CD4-positive, alpha-beta T cell treated with Interleukin-2 at 100 ng/mL for 4 hours (primary cell): ENCODE results near the gene SMARCC2.
A peak's percentile ranks its signal among the peaks of the same experiment; 100 is the strongest.

Experiments
- DNase-seq: peaks from one replicate; pipeline ENCODE4 v3.0.0-alpha.2; 2020; ENCODE audit warnings: low spot score

SMARCC2 gene

GRCh38 chr12:56189099-56189917 lies at the start of gene SMARCC2:
Gene SMARCC2, minus strand, starts transcription at chr12:56189483. Its CDS starts 22 bp downstream, at chr12:56189461.
- peak; percentile 88 for DNase-seq

- DNase-seq: no peak
Observed at GRCh38 chr12:56237552-56237951, 48.3 kb upstream of the SMARCC2 start.

GRCh38 chr12:56236985-56237384 lies 47.7 kb upstream of the SMARCC2 start:
- DNase-seq: no peak

GRCh38 chr12:56236091-56236490 lies 46.8 kb upstream of the SMARCC2 start:
- no peak for DNase-seq

GRCh38 chr12:56234746-56235436 lies 45.6 kb upstream of the SMARCC2 start:
- no peak for DNase-seq

GRCh38 chr12:56231184-56231582 lies 41.9 kb upstream of the SMARCC2 start:
- no peak for DNase-seq

- no peak for DNase-seq
Observed at GRCh38 chr12:56230432-56231183, 41.3 kb upstream of the SMARCC2 start.

- no peak for DNase-seq
Observed at GRCh38 chr12:56229916-56230431, 40.7 kb upstream of the SMARCC2 start, which contains the start of gene SLC39A5. Gene SLC39A5, plus strand, starts transcription at chr12:56230051. Its CDS starts 1,224 bp downstream, at chr12:56231275.

GRCh38 chr12:56229082-56229481 lies 39.8 kb upstream of the SMARCC2 start:
- no peak for DNase-seq

GRCh38 chr12:56224954-56225353 lies 35.7 kb upstream of the SMARCC2 start:
- DNase-seq: no peak

GRCh38 chr12:56224102-56224701 lies 34.9 kb upstream of the SMARCC2 start, which contains the start of gene NABP2:
Gene NABP2, plus strand, starts transcription at chr12:56224342. Its CDS starts 515 bp downstream, at chr12:56224857.
- peak; percentile 96 for DNase-seq

GRCh38 chr12:56223571-56224101 lies 34.4 kb upstream of the SMARCC2 start:
- no peak for DNase-seq

GRCh38 chr12:56222531-56222895 lies 33.2 kb upstream of the SMARCC2 start:
- no peak for DNase-seq

- DNase-seq: peak; percentile 92
Observed at GRCh38 chr12:56221757-56222530, 32.7 kb upstream of the SMARCC2 start, which contains the start of gene RNF41. Gene RNF41, minus strand, starts transcription at chr12:56221922. Its CDS starts 7,875 bp downstream, at chr12:56214047.

- no peak for DNase-seq
Observed at GRCh38 chr12:56221232-56221756, 32.0 kb upstream of the SMARCC2 start.

- DNase-seq: peak; percentile 11
Observed at GRCh38 chr12:56220611-56221231, 31.4 kb upstream of the SMARCC2 start.

- DNase-seq: no peak
Observed at GRCh38 chr12:56219840-56220239, 30.6 kb upstream of the SMARCC2 start.

- DNase-seq: no peak
Observed at GRCh38 chr12:56216461-56216860, 27.2 kb upstream of the SMARCC2 start.

GRCh38 chr12:56213878-56214277 lies 24.6 kb upstream of the SMARCC2 start:
- no peak for DNase-seq

GRCh38 chr12:56212361-56212760 lies 23.1 kb upstream of the SMARCC2 start:
- no peak for DNase-seq
